Karpas-422 (cell line): Measurements from ENCODE around the gene GABRB2. TPM values are rescaled to one million over a fixed set of nuclear protein-coding genes. Genes with fewer than 3 reads are reported as not detected.

ENCODE experiments used
- DNase-seq: peaks from one replicate; pipeline ENCODE4 v3.0.0-alpha.2; 2015
- H2AFZ ChIP-seq: fragments of 200-600 bp; sonication (generic); 2 replicates; pipeline ENCODE4 v1.6.1; 2014; ENCODE audit warnings: antibody characterized with exemption, low read length, mixed read lengths
- H3K27ac ChIP-seq: fragments of 200-600 bp; sonication (generic); 2 replicates; pipeline ENCODE4 v1.5.1; 2014; ENCODE audit warnings: mild to moderate bottlenecking, low read length, moderate library complexity
- H3K27me3 ChIP-seq: fragments of 200-600 bp; sonication (generic); 2 replicates; pipeline ENCODE4 v1.6.1; 2014; ENCODE audit warnings: low read length, mixed read lengths
- H3K36me3 ChIP-seq: fragments of 200-600 bp; sonication (generic); 2 replicates; pipeline ENCODE4 v1.6.1; 2014; ENCODE audit warnings: low read length, mixed read lengths; ENCODE audit not compliant: insufficient read depth
- H3K4me1 ChIP-seq: fragments of 200-600 bp; sonication (generic); 2 replicates; pipeline ENCODE4 v1.6.1; 2014; ENCODE audit warnings: mild to moderate bottlenecking, low read length, mixed read lengths
- H3K4me2 ChIP-seq: fragments of 200-600 bp; sonication (generic); 2 replicates; pipeline ENCODE4 v1.6.1; 2014; ENCODE audit warnings: low read length, low read depth, mild to moderate bottlenecking; ENCODE audit not compliant: poor library complexity, severe bottlenecking
- H3K4me3 ChIP-seq: fragments of 200-600 bp; sonication (generic); 2 replicates; pipeline ENCODE4 v1.5.1; 2014; ENCODE audit warnings: mild to moderate bottlenecking, antibody characterized with exemption, low read length, mixed read lengths
- H3K79me2 ChIP-seq: fragments of 200-600 bp; sonication (generic); 2 replicates; pipeline ENCODE4 v1.6.1; 2014; ENCODE audit warnings: mild to moderate bottlenecking, low read length, mixed read lengths
- H3K9ac ChIP-seq: fragments of 200-600 bp; sonication (generic); 2 replicates; pipeline ENCODE4 v1.6.0; 2014; ENCODE audit warnings: low read length
- H3K9me2 ChIP-seq: fragments of 200-600 bp; sonication (generic), shearing (Covaris generic); replicated peaks from 2 replicates; pipeline ENCODE4 v1.6.0; 2014; ENCODE audit warnings: mild to moderate bottlenecking, low read length, moderate library complexity; ENCODE audit not compliant: insufficient read depth
- H3K9me3 ChIP-seq: fragments of 300-700, 200-600 bp; sonication (generic); 2 replicates; pipeline ENCODE4 v1.6.1; 2014; ENCODE audit warnings: low read length, mixed read lengths
- H4K20me1 ChIP-seq: fragments of 200-600 bp; sonication (generic); 2 replicates; pipeline ENCODE4 v1.6.1; 2014; ENCODE audit warnings: mild to moderate bottlenecking, antibody characterized with exemption, low read length, low read depth; ENCODE audit not compliant: insufficient read depth
- total RNA-seq: library from RNA; depleted of rRNA; stranded (reverse); fragments of >200 nt; shearing (Covaris generic); gene quantifications from 2 replicates; pipeline ENCODE4 v1.2.3, GENCODE V29; 2014; ENCODE audit warnings: low replicate concordance

Gene GABRB2
- total RNA-seq, 1 experiment from 2014 or later: not detected

DNA sequence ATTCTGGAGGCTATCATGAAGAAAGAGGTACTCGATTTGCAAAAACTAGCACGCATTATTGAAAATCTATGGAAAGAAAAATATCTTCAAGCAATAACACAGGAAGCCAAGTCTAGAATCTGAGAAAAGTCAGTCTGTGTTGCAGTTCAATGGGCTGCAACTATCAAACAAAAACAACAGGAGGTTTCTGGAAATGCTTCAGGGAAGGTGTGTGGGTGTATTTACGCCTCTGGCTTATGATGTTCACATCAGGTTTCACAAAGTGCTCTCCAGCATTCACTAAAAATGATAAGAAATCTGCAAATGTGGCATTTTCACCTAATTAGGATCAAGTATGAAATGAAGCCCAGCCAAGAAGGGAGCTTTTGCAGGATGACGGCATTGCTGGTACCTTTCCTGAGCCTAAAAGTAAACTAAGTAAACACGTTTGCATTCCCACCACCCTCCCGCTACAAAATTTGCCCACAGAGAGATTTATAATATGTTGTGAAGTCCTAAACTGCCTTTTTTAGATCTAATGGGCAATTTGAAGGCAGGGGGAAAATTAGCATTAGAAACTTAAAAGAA is 146.4 kb downstream of the GABRB2 start:
- Histone ChIP-seq H3K79me2 (no peaks in the 10 kb centered on the region), H3K4me2 (no peak overlapping the region), H3K9me2 (no peaks in the 10 kb centered on the region), H3K36me3 (no peaks in the 10 kb centered on the region), H3K27ac (no peak overlapping the region), H2AFZ (no peak overlapping the region), H3K4me3 (no peak overlapping the region), H4K20me1 (no peaks in the 10 kb centered on the region), H3K9ac (no peak overlapping the region), H3K27me3 (no peaks in the 10 kb centered on the region), H3K9me3 (no peaks in the 10 kb centered on the region; the same call in 1 of the 2 replicates), H3K4me1 (no peaks in the 10 kb centered on the region)
- DNase-seq: no peak

DNA sequence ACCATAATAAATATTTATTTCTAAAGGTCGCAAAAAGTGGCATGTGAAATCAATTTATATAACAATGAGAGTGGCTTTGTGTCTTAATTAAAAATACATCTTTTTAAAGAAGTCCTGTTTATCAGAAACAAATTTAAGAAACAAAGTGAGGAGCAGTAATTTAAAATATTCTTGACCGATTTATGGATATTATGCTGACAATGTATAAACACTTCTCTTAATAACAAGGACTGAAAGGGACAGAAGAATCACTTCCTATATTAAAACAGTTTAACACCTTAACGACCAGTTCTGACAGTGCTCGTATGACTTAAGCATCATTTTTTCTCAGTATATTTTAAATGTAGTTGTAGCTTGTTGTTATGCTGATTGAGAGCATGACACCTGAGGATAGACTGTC is 149.1 kb downstream of the GABRB2 start:
- H3K79me2 ChIP-seq: no peaks in the 10 kb centered on the region
- no peaks in the 10 kb centered on the region for H3K27me3 ChIP-seq
- H3K9ac ChIP-seq: no peak overlapping the region
- H3K4me1 ChIP-seq: no peaks in the 10 kb centered on the region
- H2AFZ ChIP-seq: no peak overlapping the region
- H3K36me3 ChIP-seq: no peaks in the 10 kb centered on the region
- H3K9me3 ChIP-seq: no peaks in the 10 kb centered on the region; the same call in 1 of the 2 replicates
- no peak for DNase-seq
- H3K4me3 ChIP-seq: no peak overlapping the region
- H4K20me1 ChIP-seq: no peaks in the 10 kb centered on the region
- H3K9me2 ChIP-seq: no peaks in the 10 kb centered on the region
- no peak overlapping the region for H3K4me2 ChIP-seq
- no peak overlapping the region for H3K27ac ChIP-seq

DNA sequence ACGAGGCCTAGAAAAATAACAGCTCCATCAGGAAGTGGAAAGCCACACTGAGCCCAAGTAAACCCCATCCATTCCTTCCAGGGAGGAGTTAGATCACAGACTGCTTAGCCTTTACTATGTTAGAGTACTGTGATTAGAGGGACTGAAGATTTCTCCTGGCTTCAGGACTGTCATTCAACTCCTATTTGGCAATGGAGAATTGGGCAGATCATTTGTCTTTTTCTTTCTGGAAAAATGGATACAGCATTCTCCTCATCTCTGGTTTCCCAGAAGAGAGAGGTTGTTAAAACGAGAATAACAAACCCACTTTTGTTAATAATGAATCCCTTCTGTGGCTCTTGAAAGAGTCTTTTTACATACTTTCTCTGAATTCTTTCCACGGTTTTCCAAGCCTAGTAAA is 150.4 kb downstream of the GABRB2 start:
- no peak overlapping the region for H3K27ac ChIP-seq
- no peak overlapping the region for H2AFZ ChIP-seq
- no peaks in the 10 kb centered on the region for H4K20me1 ChIP-seq
- no peaks in the 10 kb centered on the region for H3K9me2 ChIP-seq
- H3K4me2 ChIP-seq: no peak overlapping the region
- H3K4me1 ChIP-seq: no peaks in the 10 kb centered on the region
- H3K9ac ChIP-seq: no peak overlapping the region
- no peak overlapping the region for H3K4me3 ChIP-seq
- H3K36me3 ChIP-seq: no peaks in the 10 kb centered on the region
- no peaks in the 10 kb centered on the region for H3K79me2 ChIP-seq
- no peaks in the 10 kb centered on the region for H3K27me3 ChIP-seq
- no peaks in the 10 kb centered on the region; the same call in 1 of the 2 replicates for H3K9me3 ChIP-seq
- no peak for DNase-seq

DNA sequence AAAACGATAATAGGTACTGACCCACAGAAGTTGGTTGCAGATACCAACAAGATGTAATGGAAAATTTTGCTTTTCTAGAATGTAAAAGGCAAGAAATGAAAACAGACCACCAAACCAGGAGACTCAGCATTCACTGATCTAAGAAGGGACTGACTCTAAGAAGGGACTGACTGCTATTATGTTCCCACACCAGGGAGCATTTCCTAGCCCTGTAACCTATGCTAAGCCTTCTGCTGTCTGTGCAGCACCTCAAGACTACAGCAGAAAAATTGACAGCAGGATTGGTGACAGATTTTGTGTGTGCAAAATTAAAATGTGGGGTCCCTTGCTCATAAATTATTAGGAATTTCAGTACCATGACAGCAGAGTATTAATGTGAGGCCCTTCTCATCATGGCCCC is 154.8 kb downstream of the GABRB2 start:
- Histone ChIP-seq H3K4me1 (no peaks in the 10 kb centered on the region), H3K9me2 (no peaks in the 10 kb centered on the region), H3K9ac (no peak overlapping the region), H3K36me3 (no peaks in the 10 kb centered on the region), H3K4me2 (no peak overlapping the region), H2AFZ (no peak overlapping the region), H3K27me3 (no peaks in the 10 kb centered on the region), H4K20me1 (no peaks in the 10 kb centered on the region), H3K9me3 (no peaks in the 10 kb centered on the region; the same call in 1 of the 2 replicates), H3K79me2 (no peaks in the 10 kb centered on the region), H3K4me3 (no peak overlapping the region), H3K27ac (no peak overlapping the region)
- DNase-seq: no peak

DNA sequence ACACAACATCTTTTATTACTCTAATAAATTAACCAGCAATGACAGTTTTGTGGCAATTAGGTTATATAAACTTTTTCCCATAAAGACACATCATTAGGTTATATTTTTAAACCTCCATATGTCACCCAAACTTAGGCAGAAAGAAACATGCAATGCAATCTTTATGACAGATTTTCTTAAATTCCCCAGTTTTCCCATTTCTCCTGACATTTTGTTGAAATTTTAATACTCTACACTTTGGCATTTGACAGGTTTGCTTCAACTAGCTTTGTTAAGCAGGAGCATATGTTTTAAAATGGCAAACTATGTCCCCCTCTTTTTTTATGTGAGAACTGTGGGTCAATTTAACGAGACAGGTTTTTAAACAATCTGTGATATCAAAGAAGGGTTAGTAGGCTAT is 155.5 kb downstream of the GABRB2 start:
- no peak overlapping the region for H3K9ac ChIP-seq
- no peak overlapping the region for H2AFZ ChIP-seq
- no peaks in the 10 kb centered on the region for H3K36me3 ChIP-seq
- no peaks in the 10 kb centered on the region for H3K27me3 ChIP-seq
- H3K4me1 ChIP-seq: no peaks in the 10 kb centered on the region
- H3K27ac ChIP-seq: no peak overlapping the region
- H3K79me2 ChIP-seq: no peaks in the 10 kb centered on the region
- DNase-seq: no peak
- no peaks in the 10 kb centered on the region; the same call in 1 of the 2 replicates for H3K9me3 ChIP-seq
- no peaks in the 10 kb centered on the region for H3K9me2 ChIP-seq
- H4K20me1 ChIP-seq: no peaks in the 10 kb centered on the region
- H3K4me2 ChIP-seq: no peak overlapping the region
- H3K4me3 ChIP-seq: no peak overlapping the region

DNA sequence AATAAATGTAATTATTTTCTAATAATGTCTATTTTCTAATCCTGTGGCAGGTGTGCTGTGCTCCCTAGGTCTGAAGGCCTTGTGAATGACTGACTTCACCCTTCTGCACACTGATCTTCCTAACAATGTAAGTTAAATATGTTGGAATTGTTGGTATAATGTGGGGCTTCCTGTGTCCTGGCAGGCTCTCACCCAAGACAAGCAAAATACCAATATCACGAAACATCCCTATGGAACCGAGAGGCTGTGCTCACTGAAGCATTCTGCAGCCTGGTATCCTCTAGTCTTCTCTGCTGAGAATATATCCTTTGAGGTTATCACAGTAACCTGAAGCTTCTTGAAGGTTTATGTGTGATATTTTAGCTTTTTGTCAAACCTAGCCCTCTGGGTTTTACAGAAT is 159.4 kb downstream of the GABRB2 start:
- Histone ChIP-seq H3K79me2 (no peaks in the 10 kb centered on the region), H3K27me3 (no peaks in the 10 kb centered on the region), H3K9me3 (peaks cover 4% of the 10 kb centered on the region; the same call in 1 of the 2 replicates), H4K20me1 (no peaks in the 10 kb centered on the region), H2AFZ (no peak overlapping the region), H3K9ac (no peak overlapping the region), H3K4me1 (no peaks in the 10 kb centered on the region), H3K36me3 (no peaks in the 10 kb centered on the region), H3K4me3 (no peak overlapping the region), H3K4me2 (no peak overlapping the region), H3K27ac (no peak overlapping the region), H3K9me2 (no peaks in the 10 kb centered on the region)
- no peak for DNase-seq

DNA sequence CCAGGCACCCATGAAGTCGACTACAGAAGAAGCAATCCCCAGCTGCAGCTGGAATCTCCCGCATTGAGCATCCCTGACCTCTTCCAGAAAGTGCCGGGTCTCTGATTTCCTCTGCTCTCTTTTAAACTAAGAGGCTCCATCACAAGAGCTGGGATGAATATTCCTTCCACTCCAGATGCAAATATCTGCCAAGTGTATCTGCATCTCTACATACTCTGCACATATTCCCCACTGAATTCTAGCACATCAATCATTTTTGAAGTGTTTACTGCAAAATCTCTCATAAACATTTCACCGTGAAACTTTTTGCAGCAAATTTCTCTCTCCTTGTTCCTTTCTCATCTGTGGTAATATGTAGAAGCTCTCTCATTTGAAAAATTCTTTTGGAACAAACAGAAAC is 161.5 kb downstream of the GABRB2 start:
- no peak for DNase-seq

DNA sequence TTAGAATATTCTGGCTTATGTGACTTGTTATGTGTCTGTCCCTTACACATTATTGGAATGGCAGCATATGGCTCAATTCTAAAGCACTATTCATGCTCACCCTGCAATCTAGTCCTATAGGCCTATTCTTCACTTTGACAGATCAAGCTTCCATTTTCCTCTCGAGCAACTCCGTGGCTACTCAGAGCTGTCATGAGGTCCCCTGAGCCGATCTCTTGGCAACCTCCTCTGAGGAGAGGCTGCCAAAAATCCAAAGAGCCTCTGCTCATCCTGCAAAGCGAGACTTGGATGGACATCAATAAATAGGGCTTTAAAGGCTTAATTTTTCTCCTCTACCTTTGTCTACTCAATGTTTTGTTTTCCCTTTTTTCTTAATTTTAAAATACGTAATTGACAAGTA is 163.8 kb downstream of the GABRB2 start:
- Histone ChIP-seq H3K4me1 (no peaks in the 10 kb centered on the region), H3K27me3 (no peaks in the 10 kb centered on the region), H3K27ac (no peak overlapping the region), H3K4me3 (no peak overlapping the region), H4K20me1 (no peaks in the 10 kb centered on the region), H3K79me2 (no peaks in the 10 kb centered on the region), H3K4me2 (no peak overlapping the region), H3K9me2 (no peaks in the 10 kb centered on the region), H3K9me3 (peaks cover 7% of the 10 kb centered on the region; the same call in 1 of the 2 replicates), H2AFZ (no peak overlapping the region), H3K9ac (no peak overlapping the region), H3K36me3 (no peaks in the 10 kb centered on the region; the same call in 1 of the 2 replicates)
- no peak for DNase-seq

More for the DNA sequence above, 161.5 kb downstream of the GABRB2 start:
- H3K4me2 ChIP-seq: no peak overlapping the region
- no peak overlapping the region for H3K27ac ChIP-seq
- no peak overlapping the region for H2AFZ ChIP-seq
- no peak overlapping the region for H3K9ac ChIP-seq
- peaks cover 4% of the 10 kb centered on the region; the same call in 1 of the 2 replicates for H3K9me3 ChIP-seq
- H3K27me3 ChIP-seq: no peaks in the 10 kb centered on the region
- no peaks in the 10 kb centered on the region for H3K79me2 ChIP-seq
- H3K9me2 ChIP-seq: no peaks in the 10 kb centered on the region
- H3K4me3 ChIP-seq: no peak overlapping the region
- no peaks in the 10 kb centered on the region for H3K4me1 ChIP-seq
- no peaks in the 10 kb centered on the region; the same call in 1 of the 2 replicates for H3K36me3 ChIP-seq
- H4K20me1 ChIP-seq: no peaks in the 10 kb centered on the region
